Central memory CD8-positive, alpha-beta T cell (primary cell): ENCODE data around the gene ABO.
"Not testable (repeated sequence)": the region's sequence is repeated elsewhere in the genome, so short reads cannot be mapped to it uniquely, and the experiment has no call there.

Source experiments
- ATAC-seq: fragments of 150-1000 bp; cut with Tn5 transposase; replicated peaks from 2 replicates; pipeline ENCODE4 v1.10.0; 2022; ENCODE audit warnings: mild to moderate bottlenecking, moderate FRiP score, moderate number of reproducible peaks; ENCODE audit not compliant: poor library complexity, severe bottlenecking; ENCODE audit errors: extremely low read depth
- DNase-seq, 2 donors: peaks; one replicate each; pipeline ENCODE4 v3.0.0; 2021; ENCODE audit warnings: low spot score in 2 of 2
- H3K27ac Mint-ChIP-seq: one replicate; pipeline ENCODE4 v1.8.0; 2022; ENCODE audit warnings: low read depth, mild to moderate bottlenecking, moderate library complexity, mixed read lengths
- H3K27me3 Mint-ChIP-seq: one replicate; pipeline ENCODE4 v1.8.0; 2022; ENCODE audit warnings: mixed read lengths
- H3K36me3 Mint-ChIP-seq: one replicate; pipeline ENCODE4 v1.8.0; 2022; ENCODE audit warnings: mild to moderate bottlenecking, moderate library complexity, mixed read lengths; ENCODE audit not compliant: insufficient read depth
- H3K4me1 Mint-ChIP-seq: one replicate; pipeline ENCODE4 v1.8.0; 2022; ENCODE audit warnings: mixed read lengths
- H3K4me3 Mint-ChIP-seq: one replicate; pipeline ENCODE4 v1.8.0; 2022; ENCODE audit warnings: mild to moderate bottlenecking, moderate library complexity, mixed read lengths
- H3K9me3 Mint-ChIP-seq: one replicate; pipeline ENCODE4 v1.8.0; 2022; ENCODE audit warnings: mixed read lengths

ABO gene

GRCh38 chr9:133242241-133242640 lies 32.8 kb downstream of the ABO start:
- Mint-ChIP-seq H3K36me3 (no peaks in the 10 kb centered on the region), H3K4me3 (no peak overlapping the region), H3K27ac (no peak overlapping the region), H3K9me3 (no peaks in the 10 kb centered on the region), H3K27me3 (peaks cover 60% of the 10 kb centered on the region), H3K4me1 (peaks cover 14% of the 10 kb centered on the region)
- DNase-seq (no peak), ATAC-seq (no peak)

GRCh38 chr9:133239533-133240090 lies 35.4 kb downstream of the ABO start:
- no peak overlapping the region for H3K27ac Mint-ChIP-seq
- ATAC-seq (no peak), DNase-seq (no peak)
- peaks cover 59% of the 10 kb centered on the region for H3K27me3 Mint-ChIP-seq
- H3K4me3 Mint-ChIP-seq, result no peak overlapping the region
- H3K4me1 Mint-ChIP-seq, result peaks cover 14% of the 10 kb centered on the region
- H3K36me3 Mint-ChIP-seq, result no peaks in the 10 kb centered on the region
- H3K9me3 Mint-ChIP-seq, result no peaks in the 10 kb centered on the region

DNA sequence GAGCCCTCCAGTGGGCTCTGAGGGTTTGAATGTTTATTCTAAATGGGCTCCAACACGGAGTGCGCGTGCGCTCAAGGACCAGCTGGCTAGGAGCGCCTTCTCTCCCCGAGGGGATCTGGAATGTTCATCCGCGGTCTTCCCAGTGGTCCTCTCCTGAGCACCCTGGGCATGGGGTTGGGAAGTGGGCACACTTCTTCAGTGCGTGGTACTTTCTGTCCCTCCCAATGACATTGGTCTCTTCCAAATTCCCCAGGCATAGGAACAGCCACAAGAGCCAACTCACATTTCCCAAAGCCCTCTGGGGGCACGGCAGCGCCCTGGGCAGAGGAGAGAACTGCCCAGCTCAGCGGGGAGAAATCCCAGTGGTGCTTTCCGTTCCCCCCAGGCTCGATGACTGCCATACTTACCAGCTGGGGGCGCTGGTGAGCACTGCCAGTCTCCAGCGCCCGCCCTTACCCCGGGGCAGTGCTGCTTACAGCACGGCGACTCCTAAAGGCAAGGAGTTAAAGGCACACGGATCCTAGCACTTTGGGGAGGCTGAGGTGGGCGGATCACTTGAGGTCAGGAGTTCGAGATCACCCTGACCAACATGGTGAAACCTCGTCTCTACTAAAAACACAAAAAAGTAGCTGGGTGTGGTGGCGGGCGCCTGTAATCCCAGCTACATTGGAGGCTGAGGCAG lies 36.0 kb downstream of the ABO start:
- no peak for ATAC-seq
- H3K9me3 Mint-ChIP-seq, result no peaks in the 10 kb centered on the region
- peak overlapping the region; percentile 34 for H3K4me3 Mint-ChIP-seq
- peak; percentile 28 to 42 for DNase-seq
- H3K27me3 Mint-ChIP-seq, result peaks cover 59% of the 10 kb centered on the region
- H3K4me1 Mint-ChIP-seq, result peaks cover 14% of the 10 kb centered on the region
- H3K27ac Mint-ChIP-seq, result no peak overlapping the region
- no peaks in the 10 kb centered on the region for H3K36me3 Mint-ChIP-seq

DNA sequence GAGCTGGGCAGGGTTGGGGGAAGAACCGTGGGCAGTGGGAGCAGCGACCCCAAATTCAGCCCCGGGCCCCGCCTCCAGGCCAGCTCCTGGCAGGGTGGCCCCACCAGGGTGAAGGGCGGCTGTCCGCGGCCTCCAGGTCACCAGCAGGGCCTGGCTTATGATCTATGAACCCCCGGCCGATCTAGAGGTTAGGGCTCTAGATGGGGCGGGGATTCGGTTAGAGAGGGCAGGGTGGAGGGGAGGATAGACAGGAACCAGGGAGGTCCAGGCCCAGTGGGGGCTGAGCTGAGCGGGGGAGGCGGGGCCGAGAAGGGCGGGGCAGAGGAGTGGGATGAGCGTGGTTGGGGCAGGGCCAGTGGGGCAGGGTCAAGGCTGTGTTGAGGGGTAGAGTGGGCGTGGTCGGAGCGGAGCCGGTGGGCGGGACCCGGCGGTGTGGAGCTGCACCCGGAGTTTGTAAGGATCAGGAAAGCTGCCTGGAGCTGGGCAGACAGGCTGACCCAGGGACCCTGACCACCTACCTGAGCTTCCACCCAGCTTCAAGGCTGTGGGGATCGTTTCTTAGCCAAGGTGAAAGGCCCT lies 36.6 kb downstream of the ABO start:
- peak overlapping the region; percentile 34 for H3K4me3 Mint-ChIP-seq
- DNase-seq (no peak), ATAC-seq (peak; percentile 58)
- no peaks in the 10 kb centered on the region for H3K9me3 Mint-ChIP-seq
- peaks cover 59% of the 10 kb centered on the region for H3K27me3 Mint-ChIP-seq
- H3K4me1 Mint-ChIP-seq, result peaks cover 14% of the 10 kb centered on the region
- H3K36me3 Mint-ChIP-seq, result no peaks in the 10 kb centered on the region
- H3K27ac Mint-ChIP-seq, result no peak overlapping the region

DNA sequence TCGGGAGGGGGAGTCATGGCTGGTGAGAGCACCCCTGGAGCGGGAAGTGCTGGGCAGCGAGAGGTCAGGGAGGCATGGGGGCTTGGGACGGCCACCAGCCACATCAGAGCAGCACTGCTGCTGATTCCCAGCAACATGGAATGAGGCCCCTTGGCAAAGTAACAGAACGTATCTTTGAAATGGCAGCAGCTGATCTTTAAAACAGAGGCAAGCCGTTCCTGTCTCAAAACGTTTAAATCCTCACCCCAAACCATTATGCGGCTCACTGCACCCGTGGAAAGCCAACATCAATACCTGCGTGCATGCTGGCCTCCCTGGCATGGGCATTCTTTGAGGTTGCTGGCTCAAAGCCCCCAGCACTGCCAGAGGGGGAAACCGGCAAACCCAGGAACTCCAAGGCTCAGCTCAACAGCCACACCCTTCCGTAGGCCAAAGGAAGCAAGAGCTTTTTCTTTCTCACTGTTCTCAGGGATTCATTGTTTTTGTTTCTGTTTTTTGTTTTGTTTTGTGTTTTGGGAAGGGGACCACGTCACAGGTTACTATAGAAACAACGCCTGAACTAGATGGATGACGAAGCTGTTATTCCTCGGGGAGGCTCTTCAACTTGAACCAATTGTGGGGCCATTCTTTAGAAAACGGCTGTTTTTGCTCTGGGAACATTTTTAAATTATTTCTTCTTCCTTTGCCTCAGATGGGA lies 37.8 kb downstream of the ABO start:
- ATAC-seq (no peak), DNase-seq (no peak)
- no peak overlapping the region for H3K27ac Mint-ChIP-seq
- H3K27me3 Mint-ChIP-seq, result peaks cover 57% of the 10 kb centered on the region
- H3K36me3 Mint-ChIP-seq, result no peaks in the 10 kb centered on the region
- peaks cover 14% of the 10 kb centered on the region for H3K4me1 Mint-ChIP-seq
- H3K4me3 Mint-ChIP-seq, result no peak overlapping the region
- H3K9me3 Mint-ChIP-seq, result no peaks in the 10 kb centered on the region

- H3K27me3 Mint-ChIP-seq, result peaks cover 50% of the 10 kb centered on the region
- not testable (repeated sequence) for H3K36me3 Mint-ChIP-seq, ATAC-seq, H3K4me3 Mint-ChIP-seq, DNase-seq, H3K27ac Mint-ChIP-seq, H3K9me3 Mint-ChIP-seq
- H3K4me1 Mint-ChIP-seq, result peaks cover 14% of the 10 kb centered on the region
Observed at GRCh38 chr9:133236291-133237034, 38.5 kb downstream of the ABO start.

DNA sequence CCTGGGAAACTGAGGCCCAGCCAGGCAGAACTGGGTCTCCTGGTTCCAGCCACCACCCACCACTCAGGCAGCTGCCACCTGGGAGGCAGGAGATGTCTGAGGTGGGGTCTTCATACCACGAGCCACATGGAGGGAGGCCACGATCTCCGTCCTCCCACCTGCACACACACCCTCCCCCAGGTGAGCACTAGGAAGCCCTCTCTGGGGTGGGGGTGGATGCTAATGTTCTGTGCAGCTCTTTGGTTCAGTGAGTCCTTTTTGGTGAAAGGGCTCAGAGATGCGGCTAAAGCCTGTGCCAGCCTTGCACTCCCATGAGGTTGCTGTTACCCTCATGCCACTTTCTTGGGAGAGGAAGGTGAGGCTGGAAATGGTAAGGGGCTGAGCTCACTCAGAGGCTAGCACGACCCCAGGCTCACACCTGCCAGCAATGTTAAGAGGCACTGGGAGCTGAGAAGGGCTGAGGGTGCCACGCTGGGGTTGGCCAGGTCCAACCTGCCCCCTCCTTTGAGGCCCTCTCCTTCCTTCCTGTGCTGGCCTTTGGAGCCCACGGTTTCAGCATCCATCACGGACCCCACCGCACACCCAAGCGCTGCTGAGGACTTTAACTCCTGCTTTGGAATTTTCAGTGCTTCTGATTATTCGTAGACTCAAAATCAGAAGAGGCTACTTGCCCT lies 39.3 kb downstream of the ABO start:
- ATAC-seq (no peak), DNase-seq (no peak)
- Mint-ChIP-seq H3K4me3 (no peak overlapping the region), H3K4me1 (peaks cover 14% of the 10 kb centered on the region), H3K27me3 (peaks cover 47% of the 10 kb centered on the region), H3K9me3 (no peaks in the 10 kb centered on the region), H3K27ac (no peak overlapping the region), H3K36me3 (no peaks in the 10 kb centered on the region)

DNA sequence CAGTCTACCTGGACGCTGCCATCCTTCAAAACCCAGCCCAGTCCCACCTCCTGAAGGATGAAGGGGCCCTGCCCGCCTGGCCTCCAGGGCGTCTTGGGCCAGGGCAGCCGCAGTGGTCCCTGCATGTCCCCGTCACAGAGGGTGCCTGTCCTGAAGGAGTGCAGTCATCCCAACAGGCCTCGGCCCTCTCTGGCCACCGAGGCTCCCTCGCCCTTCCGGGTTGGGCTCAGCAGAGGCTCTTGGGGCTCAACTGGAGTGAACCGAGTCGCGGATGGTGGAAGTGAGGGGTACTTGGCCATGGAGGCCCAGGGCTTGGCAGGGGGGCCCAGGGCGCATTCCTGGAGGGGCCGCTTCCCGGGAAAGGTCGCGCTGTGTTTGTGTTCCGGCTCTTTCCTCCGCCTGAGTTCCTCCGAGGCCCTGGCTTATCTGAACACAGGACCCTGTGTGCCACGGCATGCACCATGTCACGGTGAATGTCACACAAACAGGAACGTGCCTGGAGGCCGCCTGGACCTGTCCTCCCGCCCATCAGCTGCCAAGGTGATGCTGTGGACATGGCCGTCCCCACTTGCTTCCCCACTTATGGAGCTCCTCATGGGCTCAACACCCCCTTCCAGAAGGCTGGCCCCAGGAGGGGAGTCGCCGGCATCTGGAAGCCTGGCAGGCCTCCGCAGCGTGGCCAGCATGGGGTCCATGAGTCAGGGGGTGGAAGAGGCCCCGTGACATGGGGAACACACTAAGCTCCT lies 40.3 kb downstream of the ABO start:
- peaks cover 38% of the 10 kb centered on the region for H3K27me3 Mint-ChIP-seq

DNA sequence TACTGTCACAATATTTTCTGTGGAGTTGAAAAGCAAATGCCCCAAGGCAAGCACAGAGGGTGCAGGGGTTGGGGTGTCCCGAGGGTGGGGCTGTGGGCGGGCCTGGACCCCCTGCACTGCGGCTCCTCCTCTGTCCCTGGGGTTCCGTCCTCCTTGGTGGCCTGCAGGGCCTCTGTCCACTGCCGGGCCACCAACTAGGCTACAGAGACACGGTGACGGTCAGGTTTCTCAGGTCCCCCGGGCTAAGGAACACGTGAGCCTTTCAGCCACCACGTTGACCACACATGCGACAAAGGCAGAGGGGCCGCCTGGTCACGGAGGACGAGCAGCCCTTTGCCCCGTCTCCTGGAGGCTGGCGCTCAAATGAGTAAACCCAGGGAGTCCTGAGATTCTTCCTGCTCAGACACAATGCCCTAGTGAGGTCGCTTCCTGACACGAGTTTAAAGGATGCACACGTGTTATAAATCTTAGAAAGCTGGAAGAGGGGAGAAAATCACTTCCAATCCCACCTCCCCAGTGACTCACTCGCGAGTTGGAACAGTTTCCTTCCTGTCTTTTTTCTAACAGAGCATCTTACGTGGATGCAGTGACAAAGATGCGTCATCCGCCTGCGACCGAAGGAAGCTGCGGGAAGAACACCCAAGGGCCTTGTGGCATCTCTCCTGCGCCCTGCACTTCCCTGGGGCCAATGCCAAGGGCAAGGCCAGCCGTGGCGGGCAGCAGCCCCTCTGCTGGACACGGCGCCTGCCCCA lies 41.1 kb downstream of the ABO start:
- peaks cover 8% of the 10 kb centered on the region for H3K4me1 Mint-ChIP-seq
- no peak overlapping the region for H3K4me3 Mint-ChIP-seq
- peaks cover 29% of the 10 kb centered on the region for H3K27me3 Mint-ChIP-seq
- no peak overlapping the region for H3K27ac Mint-ChIP-seq
- no peaks in the 10 kb centered on the region for H3K36me3 Mint-ChIP-seq
- no peaks in the 10 kb centered on the region for H3K9me3 Mint-ChIP-seq
- DNase-seq (no peak), ATAC-seq (no peak)

More for the DNA sequence above, 40.3 kb downstream of the ABO start:
- no peak overlapping the region for H3K4me3 Mint-ChIP-seq
- peaks cover 14% of the 10 kb centered on the region for H3K4me1 Mint-ChIP-seq
- H3K36me3 Mint-ChIP-seq, result no peaks in the 10 kb centered on the region
- ATAC-seq (no peak), DNase-seq (no peak)
- H3K27ac Mint-ChIP-seq, result no peak overlapping the region
- no peaks in the 10 kb centered on the region for H3K9me3 Mint-ChIP-seq

GRCh38 chr9:133231934-133232568 lies 43.0 kb downstream of the ABO start:
- not testable (repeated sequence) for H3K4me1 Mint-ChIP-seq, DNase-seq, ATAC-seq, H3K9me3 Mint-ChIP-seq, H3K27ac Mint-ChIP-seq, H3K4me3 Mint-ChIP-seq, H3K36me3 Mint-ChIP-seq
- H3K27me3 Mint-ChIP-seq, result peaks cover 12% of the 10 kb centered on the region

- H3K27me3 Mint-ChIP-seq, H3K9me3 Mint-ChIP-seq, ATAC-seq, DNase-seq, H3K4me1 Mint-ChIP-seq, H3K27ac Mint-ChIP-seq, H3K36me3 Mint-ChIP-seq, H3K4me3 Mint-ChIP-seq: not testable (repeated sequence)
Observed at GRCh38 chr9:133230514-133230913, 44.5 kb downstream of the ABO start.
